ENCODE data around the gene GPR158. TPM values are rescaled to one million over a fixed set of nuclear protein-coding genes. Genes with fewer than 3 reads are reported as not detected.
"Not testable (repeated sequence)": the region's sequence is repeated elsewhere in the genome, so short reads cannot be mapped to it uniquely, and the experiment has no call there.

GPR158 gene
- polyA plus RNA-seq, 3 donors: 0.17 to 0.38 (median 0.22) TPM

GRCh38 chr10:25357269-25357668 is 182.5 kb downstream of the GPR158 start:
- no peak for DNase-seq (ENCODE audit: extremely low read depth in 1 of 11, low read depth in 9 of 11, low spot score in 4 of 11)

- no peak for DNase-seq (ENCODE audit: extremely low read depth in 1 of 11, low read depth in 9 of 11, low spot score in 4 of 11)
Observed at GRCh38 chr10:25382029-25382810, 207.4 kb downstream of the GPR158 start.

- DNase-seq (ENCODE audit: extremely low read depth in 1 of 11, low read depth in 9 of 11, low spot score in 4 of 11): not testable (repeated sequence)
Observed at GRCh38 chr10:25382901-25383300, 208.1 kb downstream of the GPR158 start.

- no peak for DNase-seq (ENCODE audit: extremely low read depth in 1 of 11, low read depth in 9 of 11, low spot score in 4 of 11)
Observed at GRCh38 chr10:25383686-25384085, 208.9 kb downstream of the GPR158 start.

GRCh38 chr10:25384618-25385017 is 209.8 kb downstream of the GPR158 start:
- DNase-seq (ENCODE audit: extremely low read depth in 1 of 11, low read depth in 9 of 11, low spot score in 4 of 11): no peak

GRCh38 chr10:25388188-25388861 is 213.5 kb downstream of the GPR158 start:
- no peak for DNase-seq (ENCODE audit: extremely low read depth in 1 of 11, low read depth in 9 of 11, low spot score in 4 of 11)

- DNase-seq (ENCODE audit: extremely low read depth in 1 of 11, low read depth in 9 of 11, low spot score in 4 of 11): no peak
Observed at GRCh38 chr10:25388862-25389206, 214.0 kb downstream of the GPR158 start.

- no peak for DNase-seq (ENCODE audit: extremely low read depth in 1 of 11, low read depth in 9 of 11, low spot score in 4 of 11)
Observed at GRCh38 chr10:25390733-25391132, 215.9 kb downstream of the GPR158 start.

GRCh38 chr10:25392132-25392531 is 217.3 kb downstream of the GPR158 start:
- DNase-seq (ENCODE audit: extremely low read depth in 1 of 11, low read depth in 9 of 11, low spot score in 4 of 11): no peak

GRCh38 chr10:25393621-25394020 is 218.8 kb downstream of the GPR158 start:
- DNase-seq (ENCODE audit: extremely low read depth in 1 of 11, low read depth in 9 of 11, low spot score in 4 of 11): no peak

GRCh38 chr10:25398680-25399079 is 223.9 kb downstream of the GPR158 start:
- no peak for DNase-seq (ENCODE audit: extremely low read depth in 1 of 11, low read depth in 9 of 11, low spot score in 4 of 11)

- no peak for DNase-seq (ENCODE audit: extremely low read depth in 1 of 11, low read depth in 9 of 11, low spot score in 4 of 11)
Observed at GRCh38 chr10:25405871-25406270, 231.1 kb downstream of the GPR158 start.

GRCh38 chr10:25417611-25418010 is 242.8 kb downstream of the GPR158 start:
- no peak for DNase-seq (ENCODE audit: extremely low read depth in 1 of 11, low read depth in 9 of 11, low spot score in 4 of 11)

GRCh38 chr10:25425776-25426175 is 251.0 kb downstream of the GPR158 start:
- DNase-seq (ENCODE audit: extremely low read depth in 1 of 11, low read depth in 9 of 11, low spot score in 4 of 11): no peak

GRCh38 chr10:25436431-25436830 is 261.6 kb downstream of the GPR158 start:
- no peak for DNase-seq (ENCODE audit: extremely low read depth in 1 of 11, low read depth in 9 of 11, low spot score in 4 of 11)

- DNase-seq (ENCODE audit: extremely low read depth in 1 of 11, low read depth in 9 of 11, low spot score in 4 of 11): no peak
Observed at GRCh38 chr10:25441270-25441669, 266.5 kb downstream of the GPR158 start.

GRCh38 chr10:25444266-25444665 is 269.5 kb downstream of the GPR158 start:
- DNase-seq (ENCODE audit: extremely low read depth in 1 of 11, low read depth in 9 of 11, low spot score in 4 of 11): no peak

GRCh38 chr10:25451401-25451800 is 276.6 kb downstream of the GPR158 start:
- DNase-seq (ENCODE audit: extremely low read depth in 1 of 11, low read depth in 9 of 11, low spot score in 4 of 11): no peak

GRCh38 chr10:25453619-25454018 is 278.8 kb downstream of the GPR158 start:
- no peak for DNase-seq (ENCODE audit: extremely low read depth in 1 of 11, low read depth in 9 of 11, low spot score in 4 of 11)

- peak in 1 of 11 donors; percentile 2 for DNase-seq (ENCODE audit: extremely low read depth in 1 of 11, low read depth in 9 of 11, low spot score in 4 of 11)
Observed at GRCh38 chr10:25455980-25456567, 281.3 kb downstream of the GPR158 start.
